22Rv1 (cell line): Measurements from ENCODE around the gene GAPDH.

Source experiments
- CTCF ChIP-seq: fragments of 450-650 bp; IDR thresholded peaks from 2 replicates; pipeline ENCODE4 v1.5.1; 2017; ENCODE audit warnings: mild to moderate bottlenecking
- ZFX ChIP-seq: fragments of 450-650 bp; IDR thresholded peaks from 2 replicates; pipeline ENCODE4 v1.6.1; 2017; ENCODE audit warnings: antibody characterized with exemption, borderline replicate concordance

GRCh38 chr12:6533653-6533922, 729 bp upstream of the GAPDH start:
- TF ChIP-seq CTCF (no peak), ZFX (no peak)
